Measurements from ENCODE around the gene ARFGAP2. TPM values are rescaled to one million over a fixed set of nuclear protein-coding genes. Genes with fewer than 3 reads are reported as not detected.
A peak's percentile ranks its signal among the peaks of the same experiment; 100 is the strongest.
"Not testable (repeated sequence)": the region's sequence is repeated elsewhere in the genome, so short reads cannot be mapped to it uniquely, and the experiment has no call there.

The ARFGAP2 gene
- total RNA-seq, 1 experiment from 2014 or later = 78.0 TPM

DNA sequence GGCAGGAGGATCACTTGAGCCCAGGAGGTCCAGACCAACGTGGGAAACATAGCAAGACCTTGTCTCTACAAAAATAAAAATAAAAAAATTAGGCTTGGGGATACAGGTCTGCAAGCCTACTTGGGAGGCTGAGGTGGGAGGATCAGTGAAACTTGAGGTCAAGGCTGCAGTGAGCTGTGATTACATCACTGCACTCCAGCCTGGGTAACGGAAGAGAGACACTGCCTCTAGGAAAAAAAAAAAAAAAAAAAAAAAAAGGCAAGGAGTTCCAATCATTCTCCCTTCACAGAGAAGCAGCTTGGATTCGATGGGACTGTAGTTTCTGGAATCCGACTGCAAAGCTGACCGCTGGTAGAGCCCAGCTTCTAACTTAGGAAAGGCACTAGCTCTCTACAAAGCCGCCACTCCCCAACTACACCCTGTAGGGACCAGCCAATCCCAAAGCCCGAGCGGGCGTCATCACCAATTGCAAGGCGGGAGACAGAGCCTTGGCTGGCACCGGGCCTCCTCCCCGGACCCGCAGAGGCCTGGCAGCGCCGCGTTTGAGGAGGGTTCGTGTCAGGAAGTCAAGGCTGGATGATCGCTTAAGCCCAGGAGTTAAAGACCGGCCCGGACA is 37.4 kb upstream of the ARFGAP2 start:
- Mint-ChIP-seq H3K4me1 (ENCODE audit: insufficient read depth, unreplicated experiment) (peaks cover 12% of the 10 kb centered on the region), H3K36me3 (ENCODE audit: insufficient read depth, unreplicated experiment) (peaks cover 31% of the 10 kb centered on the region), H3K27ac (ENCODE audit: low read depth, unreplicated experiment) (peak overlapping the region; percentile 91), H3K27me3 (ENCODE audit: insufficient read depth, unreplicated experiment) (no peaks in the 10 kb centered on the region), H3K9me3 (ENCODE audit: unreplicated experiment) (no peaks in the 10 kb centered on the region), H3K4me3 (ENCODE audit: unreplicated experiment) (peak overlapping the region; percentile 76)
- ChIA-PET POLR2A (interaction anchor here (0.5 to 7.9 kb wide), 21 partner anchors 9 to 1443 kb away, joined by 3 to 199 read pairs (median 8); partner anchors contain the start of genes ACP2, ARFGAP2, CELF1 and MADD), CTCF (interaction anchor here (0.6 to 3.5 kb wide), 10 partner anchors 9 to 815 kb away, joined by 3 to 55 read pairs (median 8); partner anchors contain the start of genes ARFGAP2 and PACSIN3)
- BruUV-seq (replicated peaks) = TSS peak; percentile 32
- peak; percentile 97 for DNase-seq (ENCODE audit: unreplicated experiment)
- TF ChIP-seq, protein P1, sequence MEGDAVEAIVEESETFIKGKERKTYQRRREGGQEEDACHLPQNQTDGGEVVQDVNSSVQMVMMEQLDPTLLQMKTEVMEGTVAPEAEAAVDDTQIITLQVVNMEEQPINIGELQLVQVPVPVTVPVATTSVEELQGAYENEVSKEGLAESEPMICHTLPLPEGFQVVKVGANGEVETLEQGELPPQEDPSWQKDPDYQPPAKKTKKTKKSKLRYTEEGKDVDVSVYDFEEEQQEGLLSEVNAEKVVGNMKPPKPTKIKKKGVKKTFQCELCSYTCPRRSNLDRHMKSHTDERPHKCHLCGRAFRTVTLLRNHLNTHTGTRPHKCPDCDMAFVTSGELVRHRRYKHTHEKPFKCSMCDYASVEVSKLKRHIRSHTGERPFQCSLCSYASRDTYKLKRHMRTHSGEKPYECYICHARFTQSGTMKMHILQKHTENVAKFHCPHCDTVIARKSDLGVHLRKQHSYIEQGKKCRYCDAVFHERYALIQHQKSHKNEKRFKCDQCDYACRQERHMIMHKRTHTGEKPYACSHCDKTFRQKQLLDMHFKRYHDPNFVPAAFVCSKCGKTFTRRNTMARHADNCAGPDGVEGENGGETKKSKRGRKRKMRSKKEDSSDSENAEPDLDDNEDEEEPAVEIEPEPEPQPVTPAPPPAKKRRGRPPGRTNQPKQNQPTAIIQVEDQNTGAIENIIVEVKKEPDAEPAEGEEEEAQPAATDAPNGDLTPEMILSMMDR (IDR thresholded peaks at IDR 0.05; ENCODE audit: unreplicated experiment) = no peak
- intact Hi-C loops (cut with micrococcal nuclease) = loop anchor here (2.0 kb wide), 1 partner anchor 29 kb away; no protein-coding TSS in a partner anchor

- POLR2A ChIA-PET = interaction anchor here (1.9 to 4.6 kb wide), 2 partner anchors 16 to 26 kb away, joined by 8 to 199 read pairs; partner anchors contain the start of gene PACSIN3
- Mint-ChIP-seq H3K27ac (ENCODE audit: low read depth, unreplicated experiment) (no peak overlapping the region), H3K9me3 (ENCODE audit: unreplicated experiment) (no peaks in the 10 kb centered on the region), H3K4me1 (ENCODE audit: insufficient read depth, unreplicated experiment) (peaks cover 4% of the 10 kb centered on the region), H3K4me3 (ENCODE audit: unreplicated experiment) (no peak overlapping the region), H3K36me3 (ENCODE audit: insufficient read depth, unreplicated experiment) (peaks cover 20% of the 10 kb centered on the region), H3K27me3 (ENCODE audit: insufficient read depth, unreplicated experiment) (no peaks in the 10 kb centered on the region)
- DNase-seq (ENCODE audit: unreplicated experiment) = no peak
- intact Hi-C loops (cut with micrococcal nuclease) = no loop called here
- TF ChIP-seq, protein P1 (IDR thresholded peaks at IDR 0.05; ENCODE audit: unreplicated experiment) = no peak
- CTCF ChIA-PET = no interaction called here
- no TSS peak for BruUV-seq (replicated peaks)
Measured at GRCh38 chr11:47212938-47213337, 36.3 kb upstream of the ARFGAP2 start.

GRCh38 chr11:47208628-47209027 is 31.9 kb upstream of the ARFGAP2 start:
- intact Hi-C loops (cut with micrococcal nuclease) = no loop called here
- Mint-ChIP-seq H3K36me3 (ENCODE audit: insufficient read depth, unreplicated experiment) (no peaks in the 10 kb centered on the region), H3K9me3 (ENCODE audit: unreplicated experiment) (no peaks in the 10 kb centered on the region), H3K4me3 (ENCODE audit: unreplicated experiment) (no peak overlapping the region), H3K27me3 (ENCODE audit: insufficient read depth, unreplicated experiment) (no peaks in the 10 kb centered on the region), H3K27ac (ENCODE audit: low read depth, unreplicated experiment) (no peak overlapping the region), H3K4me1 (ENCODE audit: insufficient read depth, unreplicated experiment) (peaks cover 9% of the 10 kb centered on the region)
- BruUV-seq (replicated peaks) = no TSS peak
- no peak for DNase-seq (ENCODE audit: unreplicated experiment)
- TF ChIP-seq, protein P1 (IDR thresholded peaks at IDR 0.05; ENCODE audit: unreplicated experiment) = no peak
- ChIA-PET CTCF (interaction anchor here (0.5 to 0.8 kb wide), 3 partner anchors 13 to 46 kb away, joined by 3 to 5 read pairs (median 3); no protein-coding TSS in a partner anchor), POLR2A (interaction anchor here (0.8 kb wide), 2 partner anchors 15 to 19 kb away, joined by 3 read pairs; no protein-coding TSS in a partner anchor)

DNA sequence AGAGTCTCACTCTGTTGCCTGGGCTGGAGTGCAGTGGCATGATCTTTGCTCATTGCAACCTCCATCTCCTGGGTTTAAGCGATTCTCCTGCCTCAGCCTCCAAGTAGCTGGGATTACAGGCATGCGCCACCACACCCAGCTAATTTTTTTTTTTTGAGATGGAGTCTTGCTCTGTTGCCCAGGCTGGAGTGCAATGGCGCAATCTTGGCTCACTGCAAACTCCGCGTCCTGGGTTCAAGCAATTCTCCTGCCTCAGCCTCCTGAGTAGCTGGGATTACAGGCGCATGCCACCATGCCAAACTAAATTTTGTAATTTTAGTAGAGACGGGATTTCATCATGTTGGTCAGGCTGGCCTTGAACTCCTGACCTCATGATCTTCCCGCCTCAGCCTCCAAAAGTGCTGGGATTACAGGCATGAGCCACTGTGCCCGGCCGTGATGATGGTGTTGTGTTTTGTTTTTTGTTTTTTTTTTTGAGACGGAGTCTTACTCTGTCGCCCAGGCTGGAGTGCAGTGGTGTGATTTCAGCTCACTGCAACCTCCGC is 31.4 kb upstream of the ARFGAP2 start:
- CTCF ChIA-PET = interaction anchor here (0.8 kb wide), 1 partner anchor 23 kb away, joined by 5 read pairs; no protein-coding TSS in a partner anchor
- H3K9me3 Mint-ChIP-seq (ENCODE audit: unreplicated experiment); H3K36me3 Mint-ChIP-seq (ENCODE audit: insufficient read depth, unreplicated experiment); H3K27me3 Mint-ChIP-seq (ENCODE audit: insufficient read depth, unreplicated experiment); BruUV-seq (replicated peaks); H3K4me3 Mint-ChIP-seq (ENCODE audit: unreplicated experiment); H3K4me1 Mint-ChIP-seq (ENCODE audit: insufficient read depth, unreplicated experiment); intact Hi-C loops (cut with micrococcal nuclease); H3K27ac Mint-ChIP-seq (ENCODE audit: low read depth, unreplicated experiment); DNase-seq (ENCODE audit: unreplicated experiment): not testable (repeated sequence)
- POLR2A ChIA-PET = interaction anchor here (0.8 to 1.7 kb wide), 3 partner anchors 14 to 18 kb away, joined by 3 to 5 read pairs (median 5); no protein-coding TSS in a partner anchor

Measured in MCF 10A (cell line).